ENCODE data around the gene BATF.

Gene BATF

GRCh38 chr14:75491376-75491978 lies 30.8 kb upstream of the BATF start:
- FAIRE-seq (no peak), DNase-seq (ENCODE audit: insufficient read length) (no peak)
- TF ChIP-seq TAF1 (IDR thresholded peaks at IDR 0.05; ENCODE audit: borderline replicate concordance, low read depth, low read length) (no peak), POLR2AphosphoS5 (IDR thresholded peaks at IDR 0.05; ENCODE audit: low read depth, low read length) (no peak), POLR2A (IDR thresholded peaks at IDR 0.05; ENCODE audit: low read depth, low read length) (no peak)

GRCh38 chr14:75492832-75493591 lies 29.3 kb upstream of the BATF start:
- FAIRE-seq (no peak), DNase-seq (ENCODE audit: insufficient read length) (no peak)
- TF ChIP-seq TAF1 (IDR thresholded peaks at IDR 0.05; ENCODE audit: borderline replicate concordance, low read depth, low read length) (no peak), POLR2AphosphoS5 (IDR thresholded peaks at IDR 0.05; ENCODE audit: low read depth, low read length) (no peak), POLR2A (IDR thresholded peaks at IDR 0.05; ENCODE audit: low read depth, low read length) (no peak)

DNA sequence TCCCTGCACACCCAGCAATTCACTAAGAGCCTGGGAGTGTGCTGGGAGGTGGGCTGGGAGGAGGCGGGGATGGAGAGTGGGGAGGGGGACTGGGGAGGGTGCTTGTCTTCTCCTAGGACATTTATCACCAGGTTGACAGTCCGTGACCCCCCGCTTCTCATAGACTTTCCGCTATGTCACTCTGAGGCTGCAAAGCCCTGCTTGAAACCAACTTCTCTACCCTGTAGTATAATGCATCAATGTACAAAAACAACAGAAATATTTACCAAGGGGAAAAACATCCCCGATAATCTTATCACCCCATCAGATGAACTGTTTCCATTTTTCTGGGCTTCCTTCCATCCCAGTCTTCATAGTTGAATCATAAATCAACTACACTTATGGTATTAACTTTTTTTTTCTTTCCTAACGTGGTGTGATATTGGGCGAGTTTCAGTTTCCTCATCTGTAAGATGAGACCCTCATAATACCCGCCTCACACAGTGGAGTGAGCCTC lies 28.6 kb upstream of the BATF start:
- no peak for DNase-seq (ENCODE audit: insufficient read length)
- TF ChIP-seq TAF1 (IDR thresholded peaks at IDR 0.05; ENCODE audit: borderline replicate concordance, low read depth, low read length) (no peak), POLR2AphosphoS5 (IDR thresholded peaks at IDR 0.05; ENCODE audit: low read depth, low read length) (no peak), POLR2A (IDR thresholded peaks at IDR 0.05; ENCODE audit: low read depth, low read length) (no peak)
- peak; percentile 82 for FAIRE-seq

- DNase-seq (ENCODE audit: insufficient read length) (no peak), FAIRE-seq (peak; percentile 9)
- TF ChIP-seq POLR2A (IDR thresholded peaks at IDR 0.05; ENCODE audit: low read depth, low read length) = no peak
- TF ChIP-seq POLR2AphosphoS5 (IDR thresholded peaks at IDR 0.05; ENCODE audit: low read depth, low read length) = no peak
- no peak for TF ChIP-seq TAF1 (IDR thresholded peaks at IDR 0.05; ENCODE audit: borderline replicate concordance, low read depth, low read length)
Measured at GRCh38 chr14:75494896-75495295, 27.4 kb upstream of the BATF start.

- no peak for DNase-seq (ENCODE audit: insufficient read length)
- no peak for FAIRE-seq
- TF ChIP-seq POLR2A (IDR thresholded peaks at IDR 0.05; ENCODE audit: low read depth, low read length) (no peak), POLR2AphosphoS5 (IDR thresholded peaks at IDR 0.05; ENCODE audit: low read depth, low read length) (no peak), TAF1 (IDR thresholded peaks at IDR 0.05; ENCODE audit: borderline replicate concordance, low read depth, low read length) (no peak)
Measured at GRCh38 chr14:75495399-75495798, 26.9 kb upstream of the BATF start.

DNA sequence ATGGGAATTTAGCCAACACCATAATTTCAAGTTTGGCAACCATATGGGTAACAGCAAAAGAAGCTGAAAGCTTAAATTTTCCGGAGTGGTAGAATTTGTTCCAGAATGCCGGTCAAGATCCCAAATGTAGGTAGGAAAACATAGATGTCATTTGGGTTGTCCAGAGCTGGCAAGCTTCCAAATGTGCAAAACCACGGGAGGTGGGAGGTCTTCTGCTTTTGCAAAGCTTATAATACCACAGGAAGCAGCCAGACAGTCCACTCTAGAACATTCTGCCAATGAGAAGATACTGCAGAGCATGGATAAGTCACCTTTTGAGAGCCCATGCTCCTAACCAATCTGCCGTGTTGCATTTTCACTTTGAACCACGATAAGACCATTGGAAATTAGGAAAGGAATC lies 26.4 kb upstream of the BATF start:
- DNase-seq (ENCODE audit: insufficient read length) (no peak), FAIRE-seq (peak; percentile 53)
- no peak for TF ChIP-seq TAF1 (IDR thresholded peaks at IDR 0.05; ENCODE audit: borderline replicate concordance, low read depth, low read length)
- no peak for TF ChIP-seq POLR2A (IDR thresholded peaks at IDR 0.05; ENCODE audit: low read depth, low read length)
- TF ChIP-seq POLR2AphosphoS5 (IDR thresholded peaks at IDR 0.05; ENCODE audit: low read depth, low read length) = no peak

- FAIRE-seq (no peak), DNase-seq (ENCODE audit: insufficient read length) (no peak)
- TF ChIP-seq TAF1 (IDR thresholded peaks at IDR 0.05; ENCODE audit: borderline replicate concordance, low read depth, low read length) (no peak), POLR2A (IDR thresholded peaks at IDR 0.05; ENCODE audit: low read depth, low read length) (no peak), POLR2AphosphoS5 (IDR thresholded peaks at IDR 0.05; ENCODE audit: low read depth, low read length) (no peak)
Measured at GRCh38 chr14:75496755-75497154, 25.5 kb upstream of the BATF start.

DNA sequence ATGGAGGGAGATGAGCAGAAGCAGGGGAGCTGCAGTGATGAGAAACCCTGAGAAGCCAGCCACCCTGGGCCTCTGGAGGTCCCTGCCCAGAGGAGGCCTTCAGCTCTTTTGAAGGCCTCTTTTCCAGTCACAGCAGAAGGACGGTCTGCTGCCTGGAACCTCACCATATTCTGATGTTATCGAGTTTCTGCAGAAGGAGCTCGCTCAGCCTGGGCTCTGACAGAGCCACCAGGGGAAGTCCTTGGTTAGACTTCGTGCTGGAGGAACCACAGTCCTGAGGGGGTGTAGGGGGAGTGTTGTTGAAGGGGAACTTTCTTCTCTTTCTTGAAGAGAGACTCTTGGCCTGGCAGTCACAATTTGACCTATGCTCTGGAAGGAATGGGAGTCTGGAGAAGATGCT lies 25.1 kb upstream of the BATF start:
- FAIRE-seq (peak; percentile 94), DNase-seq (ENCODE audit: insufficient read length) (no peak)
- TF ChIP-seq TAF1 (IDR thresholded peaks at IDR 0.05; ENCODE audit: borderline replicate concordance, low read depth, low read length) = no peak

DNA sequence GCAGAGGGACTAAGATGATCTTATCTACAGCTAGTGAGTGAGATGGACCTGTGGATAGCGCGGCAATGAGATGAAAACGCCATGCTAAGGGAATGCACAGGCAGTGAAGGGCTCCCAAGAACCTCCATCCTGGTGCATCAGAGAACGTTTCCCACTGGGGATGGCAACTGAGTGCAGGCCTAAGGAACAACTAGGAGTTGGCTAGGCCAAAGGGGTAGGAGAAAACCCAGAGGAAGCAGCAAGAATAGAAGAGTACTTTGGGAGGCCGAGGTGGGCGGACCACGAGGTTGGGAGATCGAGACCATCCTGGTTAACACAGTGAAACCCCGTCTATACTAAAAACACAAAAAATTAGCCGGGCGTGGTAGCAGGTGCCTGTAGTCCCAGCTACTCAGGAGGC lies 24.6 kb upstream of the BATF start:
- DNase-seq (ENCODE audit: insufficient read length) = no peak
- FAIRE-seq = no peak
- no peak for TF ChIP-seq POLR2AphosphoS5 (IDR thresholded peaks at IDR 0.05; ENCODE audit: low read depth, low read length)
- no peak for TF ChIP-seq POLR2A (IDR thresholded peaks at IDR 0.05; ENCODE audit: low read depth, low read length)
- TF ChIP-seq TAF1 (IDR thresholded peaks at IDR 0.05; ENCODE audit: borderline replicate concordance, low read depth, low read length) = no peak

DNA sequence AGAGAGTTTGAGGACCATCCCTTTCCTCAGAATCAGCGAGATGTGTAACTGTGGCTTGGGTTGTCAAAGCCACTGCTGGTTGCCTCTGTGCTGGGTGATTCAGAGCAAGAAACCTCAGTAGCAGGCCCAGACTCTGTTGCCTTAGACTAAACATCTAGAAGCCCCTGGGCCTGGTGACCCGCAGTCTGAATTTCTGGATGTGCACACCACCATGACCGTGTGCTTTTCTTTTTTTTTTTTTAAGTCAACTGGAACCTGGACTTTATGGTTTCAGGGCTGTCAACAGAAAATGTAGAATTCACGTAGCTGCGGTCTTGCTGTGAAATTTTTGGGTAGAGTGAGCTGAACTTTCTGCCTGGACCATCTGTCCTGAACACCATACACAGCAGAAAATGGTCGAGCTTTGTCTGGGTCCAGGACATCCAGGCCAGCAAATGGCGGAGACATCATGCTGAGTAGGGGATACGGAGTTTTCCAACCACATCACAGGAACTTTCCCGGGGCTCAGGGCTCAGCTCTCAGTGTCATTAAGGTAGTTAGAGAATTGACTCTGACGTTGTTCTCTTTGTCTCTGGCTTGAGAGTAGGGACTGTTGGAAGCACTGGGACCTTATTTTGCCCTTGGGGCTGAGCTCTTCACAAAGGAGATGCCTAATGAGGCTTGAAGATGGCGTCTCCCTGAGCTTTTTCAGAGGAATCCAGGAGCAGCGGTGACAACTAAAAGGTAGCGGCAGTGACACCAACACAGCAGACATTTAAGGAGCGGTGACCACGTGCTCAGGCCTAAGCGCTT lies 23.0 kb upstream of the BATF start:
- no peak for TF ChIP-seq POLR2A (IDR thresholded peaks at IDR 0.05; ENCODE audit: low read depth, low read length)
- no peak for TF ChIP-seq TAF1 (IDR thresholded peaks at IDR 0.05; ENCODE audit: borderline replicate concordance, low read depth, low read length)
- no peak for TF ChIP-seq POLR2AphosphoS5 (IDR thresholded peaks at IDR 0.05; ENCODE audit: low read depth, low read length)
- FAIRE-seq (peak; percentile 82), DNase-seq (ENCODE audit: insufficient read length) (no peak)

GRCh38 chr14:75501080-75501479 lies 21.2 kb upstream of the BATF start:
- FAIRE-seq = no peak
- no peak for DNase-seq (ENCODE audit: insufficient read length)
- TF ChIP-seq POLR2A (IDR thresholded peaks at IDR 0.05; ENCODE audit: low read depth, low read length) (no peak), POLR2AphosphoS5 (IDR thresholded peaks at IDR 0.05; ENCODE audit: low read depth, low read length) (no peak), TAF1 (IDR thresholded peaks at IDR 0.05; ENCODE audit: borderline replicate concordance, low read depth, low read length) (no peak)
